ENCODE data around the gene ELK1.

Gene ELK1

GRCh38 chrX:47623540-47624027, 26.8 kb downstream of the ELK1 start:
- H3F3A ChIP-seq (ENCODE audit: control insufficient read depth, insufficient read depth): no peaks in the 10 kb centered on the region
- no peaks in the 10 kb centered on the region for H3K79me2 ChIP-seq (ENCODE audit: control insufficient read depth, low read length)
- no peaks in the 10 kb centered on the region for H3K9me3 ChIP-seq (ENCODE audit: control insufficient read depth, insufficient read depth, low read length)
- no peak overlapping the region for H3K27ac ChIP-seq (ENCODE audit: low read depth, low read length)
- peak overlapping the region; percentile 64 for H3K4me2 ChIP-seq (ENCODE audit: low read length)
- no peaks in the 10 kb centered on the region for H3K36me3 ChIP-seq (ENCODE audit: control insufficient read depth, low read length)
- H4K20me1 ChIP-seq (ENCODE audit: control insufficient read depth, insufficient read depth, low read depth, low read length): no peaks in the 10 kb centered on the region
- H3K27me3 ChIP-seq (ENCODE audit: control insufficient read depth, low read length): peaks cover 7% of the 10 kb centered on the region; the same call in 1 of the 2 replicates
- H3K4me3 ChIP-seq (ENCODE audit: low read length): peak overlapping the region; percentile 64
- TF ChIP-seq EZH2phosphoT487 (IDR thresholded peaks at IDR 0.05; ENCODE audit: borderline replicate concordance, low read length) (no peak), CTCF (IDR thresholded peaks at IDR 0.05; ENCODE audit: low read depth, low read length, poor library complexity, severe bottlenecking) (no peak)
- peaks cover 8% of the 10 kb centered on the region for H3K4me1 ChIP-seq (ENCODE audit: control insufficient read depth, low read length)
- H3K9me2 ChIP-seq (replicated peaks; ENCODE audit: control insufficient read depth, low read length): no peaks in the 10 kb centered on the region

GRCh38 chrX:47621851-47622250, 28.5 kb downstream of the ELK1 start:
- Histone ChIP-seq H3K27ac (ENCODE audit: low read depth, low read length) (no peak overlapping the region), H3K79me2 (ENCODE audit: control insufficient read depth, low read length) (no peaks in the 10 kb centered on the region), H4K20me1 (ENCODE audit: control insufficient read depth, insufficient read depth, low read depth, low read length) (no peaks in the 10 kb centered on the region), H3K4me1 (ENCODE audit: control insufficient read depth, low read length) (peaks cover 8% of the 10 kb centered on the region), H3K9me2 (replicated peaks; ENCODE audit: control insufficient read depth, low read length) (no peaks in the 10 kb centered on the region), H3F3A (ENCODE audit: control insufficient read depth, insufficient read depth) (no peaks in the 10 kb centered on the region), H3K4me3 (ENCODE audit: low read length) (no peak overlapping the region), H3K27me3 (ENCODE audit: control insufficient read depth, low read length) (peaks cover 7% of the 10 kb centered on the region; the same call in 1 of the 2 replicates), H3K4me2 (ENCODE audit: low read length) (no peak overlapping the region), H3K36me3 (ENCODE audit: control insufficient read depth, low read length) (no peaks in the 10 kb centered on the region), H3K9me3 (ENCODE audit: control insufficient read depth, insufficient read depth, low read length) (no peaks in the 10 kb centered on the region)
- no peak for TF ChIP-seq EZH2phosphoT487 (IDR thresholded peaks at IDR 0.05; ENCODE audit: borderline replicate concordance, low read length)
- TF ChIP-seq CTCF (IDR thresholded peaks at IDR 0.05; ENCODE audit: low read depth, low read length, poor library complexity, severe bottlenecking): no peak

- Histone ChIP-seq H3K79me2 (ENCODE audit: control insufficient read depth, low read length) (no peaks in the 10 kb centered on the region), H3K9me3 (ENCODE audit: control insufficient read depth, insufficient read depth, low read length) (no peaks in the 10 kb centered on the region), H3K4me2 (ENCODE audit: low read length) (no peak overlapping the region), H3K9me2 (replicated peaks; ENCODE audit: control insufficient read depth, low read length) (no peaks in the 10 kb centered on the region), H3K27me3 (ENCODE audit: control insufficient read depth, low read length) (peaks cover 7% of the 10 kb centered on the region; the same call in 1 of the 2 replicates), H3F3A (ENCODE audit: control insufficient read depth, insufficient read depth) (no peaks in the 10 kb centered on the region), H3K4me1 (ENCODE audit: control insufficient read depth, low read length) (peaks cover 8% of the 10 kb centered on the region), H3K4me3 (ENCODE audit: low read length) (no peak overlapping the region), H3K36me3 (ENCODE audit: control insufficient read depth, low read length) (no peaks in the 10 kb centered on the region), H3K27ac (ENCODE audit: low read depth, low read length) (no peak overlapping the region), H4K20me1 (ENCODE audit: control insufficient read depth, insufficient read depth, low read depth, low read length) (no peaks in the 10 kb centered on the region)
- no peak for TF ChIP-seq EZH2phosphoT487 (IDR thresholded peaks at IDR 0.05; ENCODE audit: borderline replicate concordance, low read length)
- no peak for TF ChIP-seq CTCF (IDR thresholded peaks at IDR 0.05; ENCODE audit: low read depth, low read length, poor library complexity, severe bottlenecking)
Measured at GRCh38 chrX:47620303-47620685, 30.1 kb downstream of the ELK1 start.
